Occipital lobe (tissue), 2 donors: ENCODE measurements around the gene ROBO1. TPM values are rescaled to one million over a fixed set of nuclear protein-coding genes. Genes with fewer than 3 reads are reported as not detected.
"Not testable (repeated sequence)": the region's sequence is repeated elsewhere in the genome, so short reads cannot be mapped to it uniquely, and the experiment has no call there.

ENCODE experiments used
- DNase-seq: peaks from one replicate; lab custom pipeline; 2025; lab: John Stamatoyannopoulos, UW
- total RNA-seq: library from RNA; depleted of rRNA; stranded (reverse); fragments of >200 nt; gene quantifications from one replicate; pipeline ENCODE4 v1.2.3, GENCODE V29; 2014

Gene ROBO1
- 156 TPM for total RNA-seq

DNA sequence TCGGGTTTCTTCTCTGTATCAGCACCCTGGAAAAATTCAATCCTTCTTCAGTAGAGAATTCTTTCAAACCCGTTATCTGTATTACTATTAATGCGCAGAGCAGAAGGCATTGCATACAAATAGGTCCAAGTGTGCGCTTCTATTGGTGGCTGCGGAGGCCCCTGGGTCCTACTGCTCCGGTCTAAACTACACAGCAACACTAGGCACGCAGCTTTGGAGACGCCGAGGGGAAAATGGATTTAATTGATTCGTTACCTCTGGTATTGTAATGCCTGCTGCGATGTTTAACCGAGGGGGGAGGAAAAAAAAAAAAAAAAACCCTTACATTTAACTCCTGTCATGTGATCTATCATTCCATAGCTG, at the start of gene ROBO1:
Gene ROBO1, minus strand, starts transcription at position 94 of the 363 bp plus-strand sequence.
- no peak for DNase-seq

GRCh38 chr3:79817224-79817623, 49.4 kb upstream of the ROBO1 start:
- no peak for DNase-seq

DNA sequence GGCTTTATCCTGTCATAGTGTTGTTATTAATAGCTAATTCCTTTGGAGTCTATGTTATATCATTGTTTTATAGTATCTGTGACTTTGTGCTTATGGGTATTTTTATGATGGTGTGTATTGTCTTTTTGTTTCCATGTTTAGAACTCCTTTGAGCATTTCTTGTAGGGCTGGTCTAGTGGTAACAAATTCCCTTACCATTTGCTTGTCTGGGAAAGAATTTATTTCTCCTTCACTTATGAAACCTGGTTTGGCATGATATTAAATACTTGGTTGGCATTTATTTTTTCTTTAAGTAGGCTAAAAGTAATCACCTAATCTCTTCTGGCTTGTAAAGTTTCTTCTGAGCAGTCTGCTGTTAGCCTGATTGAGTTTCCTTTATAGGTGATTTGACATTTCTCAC, 47.7 kb upstream of the ROBO1 start:
- DNase-seq: no peak

DNA sequence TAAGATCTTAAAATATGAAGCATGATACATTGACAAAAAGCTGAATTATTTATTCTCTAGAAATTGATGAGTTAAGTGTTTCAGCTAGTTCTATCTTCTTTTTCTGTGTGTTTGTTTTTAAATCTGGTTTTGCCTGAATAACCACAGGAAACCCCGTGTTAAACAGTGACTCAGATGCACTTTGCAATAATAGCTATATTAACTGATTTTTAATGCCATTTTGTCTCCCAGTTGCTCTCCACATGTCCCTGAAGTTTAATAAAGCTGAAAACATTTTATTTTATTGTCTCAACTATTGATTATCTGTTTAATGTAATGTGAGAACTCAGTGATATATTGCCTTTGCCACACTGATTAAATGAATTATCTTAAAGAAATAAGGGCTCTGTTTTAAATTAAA, 42.8 kb upstream of the ROBO1 start:
- no peak for DNase-seq

DNA sequence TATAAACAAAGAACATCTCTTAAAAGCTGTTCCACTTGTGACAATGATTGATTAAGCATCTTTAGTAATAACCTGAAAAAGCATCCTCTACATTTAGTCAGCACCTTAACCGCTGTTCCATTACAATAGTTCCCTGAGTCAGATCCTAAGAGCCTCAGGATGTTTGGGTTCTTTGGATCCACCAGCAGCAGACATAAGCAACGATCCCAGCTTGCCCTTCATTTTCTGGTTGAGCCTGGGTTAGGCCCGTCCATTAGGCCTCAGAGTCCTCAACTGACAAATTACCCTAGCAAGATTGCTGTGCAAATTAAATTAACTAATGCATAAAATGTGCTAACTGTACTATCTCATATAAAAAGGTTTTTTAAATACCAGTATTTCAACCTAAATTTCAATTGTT, 42.3 kb upstream of the ROBO1 start:
- DNase-seq: no peak

DNA sequence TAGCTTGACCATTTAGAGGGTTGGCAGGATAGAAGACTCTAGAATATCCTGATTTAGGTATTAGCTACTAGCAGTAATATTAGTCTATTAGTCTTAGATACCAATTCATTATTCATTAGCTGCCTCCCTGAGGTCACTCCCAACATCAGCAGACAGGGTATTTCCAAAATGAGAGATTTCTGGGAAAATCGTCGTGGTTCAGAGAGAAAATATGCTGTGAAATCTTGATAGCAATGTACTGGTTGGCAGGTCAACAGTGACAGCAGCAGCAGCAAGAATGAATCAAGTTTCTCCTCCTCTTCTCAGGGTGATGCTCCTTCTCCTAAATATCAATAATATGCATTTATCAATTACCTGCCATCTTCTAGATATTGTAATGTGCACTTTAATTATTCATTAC, 41.3 kb upstream of the ROBO1 start:
- no peak for DNase-seq

DNA sequence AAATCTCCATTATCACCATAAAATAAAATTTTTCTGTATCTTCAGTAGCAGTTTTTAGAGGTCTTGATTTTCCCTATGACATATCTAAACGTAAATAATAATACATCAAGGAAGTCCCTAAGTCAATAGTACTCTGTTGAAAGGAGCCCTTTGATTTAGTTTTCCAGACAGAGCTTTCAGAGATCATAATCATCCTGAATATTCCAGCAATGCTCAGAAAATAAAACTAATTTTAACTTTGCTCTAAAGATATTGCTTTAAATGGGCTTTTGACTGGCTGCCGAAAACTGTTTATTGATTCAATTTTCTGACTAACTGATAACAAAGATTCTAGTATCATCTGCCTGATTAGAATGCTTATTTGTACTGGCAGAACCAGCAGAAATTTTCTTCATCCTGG, 40.7 kb upstream of the ROBO1 start:
- no peak for DNase-seq

- DNase-seq: not testable (repeated sequence)
Observed at GRCh38 chr3:79790177-79790576, 22.4 kb upstream of the ROBO1 start.

DNA sequence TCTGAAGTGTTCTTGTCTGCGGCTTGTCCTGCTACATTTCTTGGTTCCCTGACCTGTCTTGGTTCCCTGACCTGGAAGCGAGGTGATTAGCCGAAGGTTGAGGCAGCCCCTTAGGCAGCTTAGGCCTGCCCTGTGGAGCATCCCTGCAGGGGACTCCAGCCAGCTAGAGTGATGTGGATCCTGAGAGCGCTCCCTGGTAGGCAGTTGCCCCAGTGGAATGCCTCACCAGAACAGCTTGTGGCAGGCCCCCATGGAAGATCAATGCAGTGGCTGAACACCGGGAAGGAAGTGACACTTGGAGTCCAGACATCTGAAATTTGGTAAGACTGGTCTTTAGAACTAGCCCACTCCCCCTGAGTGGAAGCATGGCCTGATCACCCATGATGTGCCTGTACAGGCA, 5.5 kb upstream of the ROBO1 start:
- DNase-seq: no peak

GRCh38 chr3:79769229-79769628, 1.4 kb upstream of the ROBO1 start:
- DNase-seq: no peak

GRCh38 chr3:79767194-79767904, 449 bp downstream of the ROBO1 start:
- no peak for DNase-seq

- DNase-seq: no peak
Observed at GRCh38 chr3:79766496-79767193, 1.2 kb downstream of the ROBO1 start.

DNA sequence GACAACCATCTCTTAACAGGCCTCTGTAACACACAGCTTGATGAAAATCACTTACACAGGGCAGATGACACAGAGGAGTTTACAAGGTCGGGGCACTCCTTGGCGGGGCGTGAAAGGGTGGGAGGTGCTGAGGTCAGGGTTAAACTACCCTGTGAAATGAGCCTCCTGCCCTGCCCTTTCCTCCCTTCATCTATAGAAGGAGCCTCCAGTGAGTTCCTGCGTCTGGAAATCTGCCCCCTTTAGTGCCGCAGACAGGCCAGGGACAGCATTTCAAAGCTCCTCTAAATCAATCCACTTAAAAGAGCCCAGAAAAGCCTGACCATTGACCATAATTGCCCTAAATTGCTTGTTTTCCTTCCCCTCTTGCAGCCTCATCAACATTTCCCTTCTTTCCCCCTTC, 1.9 kb downstream of the ROBO1 start:
- DNase-seq: no peak

GRCh38 chr3:79761441-79761840, 6.4 kb downstream of the ROBO1 start:
- DNase-seq: no peak

- no peak for DNase-seq
Observed at GRCh38 chr3:79751703-79752102, 16.1 kb downstream of the ROBO1 start.

DNA sequence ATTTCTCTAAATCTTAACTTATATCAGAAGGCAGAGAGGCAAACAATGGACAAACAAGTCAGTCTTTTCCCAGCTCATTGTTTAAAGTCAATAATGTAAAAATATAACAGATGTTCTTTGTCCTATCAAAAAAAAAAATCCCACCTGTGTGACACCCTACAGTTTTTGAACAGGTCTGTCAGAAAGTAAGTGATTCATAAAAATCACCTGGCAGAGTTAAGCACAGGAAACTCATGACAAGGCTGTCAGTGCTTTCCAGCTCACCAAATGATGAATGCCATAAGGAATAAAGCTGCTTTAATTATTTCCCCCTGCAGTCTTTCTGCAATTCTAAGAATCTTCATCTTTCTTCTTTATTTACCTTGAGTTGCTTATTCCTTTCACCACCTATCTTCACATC, 30.3 kb downstream of the ROBO1 start:
- DNase-seq: no peak

- DNase-seq: no peak
Observed at GRCh38 chr3:79729096-79729495, 38.7 kb downstream of the ROBO1 start.

GRCh38 chr3:79726786-79727185, 41.0 kb downstream of the ROBO1 start:
- DNase-seq: no peak

DNA sequence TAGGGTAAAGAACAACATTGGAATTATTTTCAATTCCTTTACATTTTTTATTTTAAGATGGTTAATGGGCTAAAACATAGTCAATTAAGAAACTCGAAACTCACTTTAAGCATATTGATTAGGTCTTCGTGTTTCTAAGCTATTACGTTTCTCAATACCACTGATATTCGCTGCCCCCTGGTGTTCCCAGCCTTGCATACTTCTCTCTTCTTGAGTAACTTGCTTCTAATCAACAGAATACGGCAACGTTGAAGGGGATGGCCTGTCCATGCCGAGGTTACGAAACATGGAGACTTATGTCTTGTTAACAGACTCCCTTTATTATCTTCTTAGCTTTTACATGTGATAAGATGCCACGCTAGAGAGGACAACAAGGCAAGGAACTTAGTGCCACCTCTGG, 43.6 kb downstream of the ROBO1 start:
- DNase-seq: no peak

- no peak for DNase-seq
Observed at GRCh38 chr3:79690072-79690471, 77.7 kb downstream of the ROBO1 start.

GRCh38 chr3:79685108-79685507, 82.7 kb downstream of the ROBO1 start:
- no peak for DNase-seq

- no peak for DNase-seq
Observed at GRCh38 chr3:79684041-79684440, 83.8 kb downstream of the ROBO1 start.

DNA sequence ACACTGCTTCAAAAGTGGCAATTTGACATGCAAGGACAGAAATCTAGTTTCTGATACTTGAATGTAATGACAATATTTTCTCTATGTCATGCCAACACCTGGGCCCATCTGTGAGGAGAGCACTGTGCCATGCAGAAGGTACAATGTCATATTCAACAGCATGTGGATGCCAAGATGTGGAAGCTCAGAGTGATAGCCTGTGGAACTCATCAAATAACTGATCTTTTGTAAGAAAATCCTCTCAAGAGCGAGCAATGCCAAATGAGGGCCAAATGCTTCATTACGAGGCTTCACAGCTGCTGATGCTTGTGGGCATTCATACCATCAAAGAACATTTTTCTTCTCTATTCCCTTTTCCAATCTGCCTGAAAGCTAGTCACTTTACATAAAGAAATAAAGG, 95.1 kb downstream of the ROBO1 start:
- no peak for DNase-seq
